ENCODE results near the gene HNRNPCL4.
"Not testable (repeated sequence)": the region's sequence is repeated elsewhere in the genome, so short reads cannot be mapped to it uniquely, and the experiment has no call there.

HNRNPCL4 gene

DNA sequence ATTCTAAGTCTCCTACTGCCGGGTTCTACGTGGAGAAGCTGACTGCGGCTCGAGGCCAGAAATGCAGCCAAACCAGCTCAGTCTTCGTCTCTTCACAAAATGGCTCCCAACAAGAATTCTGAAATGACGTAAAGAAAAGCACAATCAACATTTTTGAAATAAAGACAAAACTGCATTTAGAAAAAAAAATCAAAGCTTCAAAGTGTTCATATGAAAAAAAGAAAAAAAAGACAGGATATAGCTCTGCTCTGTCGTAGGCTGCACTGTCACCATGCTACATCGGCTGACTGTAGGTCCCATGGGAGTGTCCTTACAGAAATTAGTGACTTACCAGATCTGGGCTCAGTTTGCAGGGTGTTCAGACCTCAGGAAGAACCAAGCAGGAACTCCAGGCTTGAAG, at the start of gene HNRNPCL4:
HNRNPCL4 (minus strand) TSS at position 101 of the 400 bp plus-strand sequence. CDS start 164 bp downstream, outside the sequence.
- not testable (repeated sequence) for DNase-seq

DNA sequence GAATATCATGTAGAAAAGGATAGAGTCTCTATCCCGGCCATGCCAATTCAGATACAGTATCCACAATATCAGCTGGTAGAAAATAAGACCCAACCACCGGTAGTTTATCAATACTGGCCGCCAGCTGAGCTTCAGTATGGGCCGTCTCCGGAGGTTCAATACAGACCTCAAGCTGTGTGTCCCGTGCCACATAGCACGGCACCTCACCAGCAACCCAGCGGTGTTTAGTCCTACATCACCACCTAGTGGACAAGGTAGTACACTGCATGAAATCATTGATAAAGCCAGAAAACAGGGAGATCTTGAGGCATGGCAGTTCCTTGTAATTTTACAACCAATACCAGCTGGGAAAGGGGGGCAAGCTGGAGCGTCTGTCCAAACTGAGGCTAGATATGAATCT, 43.3 kb upstream of the HNRNPCL4 start:
- DNase-seq = not testable (repeated sequence)

DNA sequence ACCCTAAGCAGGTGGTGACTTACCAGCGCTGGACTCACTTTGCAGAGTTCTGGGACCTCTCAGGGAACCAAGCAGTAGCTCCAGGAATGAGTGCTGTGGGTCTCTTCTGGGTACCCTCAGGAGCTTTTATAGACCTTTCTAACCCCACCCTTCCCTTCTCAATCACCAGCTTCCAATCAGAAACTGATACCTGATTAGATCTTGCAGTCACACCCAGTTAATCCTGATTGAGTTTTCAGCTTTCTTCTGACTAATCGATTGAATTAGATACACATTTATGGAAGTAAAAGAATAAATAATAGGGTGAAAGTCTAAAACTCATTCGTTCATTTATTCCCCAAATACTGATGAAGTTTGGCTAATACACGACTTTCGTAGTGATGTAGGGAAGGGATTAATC, 35.9 kb upstream of the HNRNPCL4 start, which contains the start of gene PRAMEF13:
PRAMEF13 (minus strand) TSS at position 101 of the 400 bp plus-strand sequence. CDS start 1,820 bp downstream, outside the sequence.
- DNase-seq = not testable (repeated sequence)

DNA sequence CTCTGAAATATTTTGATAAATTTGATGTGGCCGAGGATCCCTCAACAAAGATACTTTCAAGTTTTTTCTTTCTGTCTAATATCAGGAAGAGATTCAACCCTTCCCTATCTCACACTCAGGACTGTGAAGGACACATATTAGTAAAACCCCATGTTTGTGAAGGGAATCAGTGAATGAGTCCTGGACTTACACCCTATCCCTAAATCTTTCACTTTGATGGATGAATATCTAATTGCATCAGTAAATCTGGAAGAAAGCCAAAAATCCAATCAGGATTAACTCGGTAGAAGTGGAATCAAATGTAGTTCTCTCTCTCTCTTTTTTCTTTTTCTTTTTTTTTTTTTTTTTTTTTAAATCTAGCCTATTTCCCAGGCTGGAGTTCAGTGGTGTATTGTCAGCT, 6.1 kb upstream of the HNRNPCL4 start, which contains the start of gene PRAMEF9:
PRAMEF9 (plus strand) TSS at position 301 of the 400 bp plus-strand sequence. CDS start 3,433 bp downstream, outside the sequence.
- not testable (repeated sequence) for DNase-seq

DNA sequence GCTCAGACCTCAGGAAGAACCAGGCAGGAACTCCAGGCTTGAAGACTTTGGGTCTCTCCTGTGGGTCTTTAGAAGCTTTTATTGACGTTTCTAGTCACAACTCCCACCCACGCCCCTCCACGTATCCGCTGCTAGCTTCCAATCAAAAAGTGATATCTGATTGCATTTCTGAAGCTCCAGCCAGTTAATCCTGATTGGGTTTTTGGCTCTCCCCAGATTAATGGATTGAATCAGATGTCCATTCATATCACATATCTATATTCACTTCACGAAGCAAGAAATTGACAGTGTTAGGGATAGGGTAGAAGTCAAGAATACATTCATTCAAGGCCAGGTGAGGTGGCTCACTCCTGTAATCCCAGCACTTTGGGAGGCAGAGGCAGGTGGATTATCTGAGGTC, 9.5 kb downstream of the HNRNPCL4 start, which contains the start of gene PRAMEF26:
PRAMEF26 (minus strand) TSS at position 101 of the 400 bp plus-strand sequence. CDS start 2,914 bp downstream, outside the sequence.
- not testable (repeated sequence) for DNase-seq

DNA sequence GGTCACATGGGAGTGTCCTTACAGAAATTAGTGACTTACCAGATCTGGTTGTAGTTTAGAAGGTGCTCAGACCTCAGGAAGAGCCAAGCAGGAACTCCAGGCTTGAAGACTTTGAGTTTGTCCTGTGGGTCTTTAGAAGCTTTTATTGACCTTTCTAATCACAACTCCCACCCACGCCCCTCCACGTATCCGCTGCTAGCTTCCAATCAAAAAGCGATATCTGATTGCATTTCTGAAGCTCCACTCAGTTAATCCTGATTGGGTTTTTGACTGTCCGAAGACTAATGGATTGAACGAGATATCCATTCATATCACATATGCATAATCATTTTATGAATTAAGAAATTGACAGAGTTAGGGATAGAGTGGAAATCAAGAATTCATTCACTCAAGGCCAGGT, 48.7 kb downstream of the HNRNPCL4 start, which contains the start of gene HNRNPCL2:
HNRNPCL2 (minus strand) TSS at position 101 of the 400 bp plus-strand sequence. CDS start 454 bp downstream, outside the sequence.
- DNase-seq = not testable (repeated sequence)
